ENCODE results near the gene SMG6. TPM values are rescaled to one million over a fixed set of nuclear protein-coding genes. Genes with fewer than 3 reads are reported as not detected.

Gene SMG6
- total and polyA plus RNA-seq, 2 of the 4 experiments (the other 2 are of a cell fraction) = 16.3 to 30.3 TPM

DNA sequence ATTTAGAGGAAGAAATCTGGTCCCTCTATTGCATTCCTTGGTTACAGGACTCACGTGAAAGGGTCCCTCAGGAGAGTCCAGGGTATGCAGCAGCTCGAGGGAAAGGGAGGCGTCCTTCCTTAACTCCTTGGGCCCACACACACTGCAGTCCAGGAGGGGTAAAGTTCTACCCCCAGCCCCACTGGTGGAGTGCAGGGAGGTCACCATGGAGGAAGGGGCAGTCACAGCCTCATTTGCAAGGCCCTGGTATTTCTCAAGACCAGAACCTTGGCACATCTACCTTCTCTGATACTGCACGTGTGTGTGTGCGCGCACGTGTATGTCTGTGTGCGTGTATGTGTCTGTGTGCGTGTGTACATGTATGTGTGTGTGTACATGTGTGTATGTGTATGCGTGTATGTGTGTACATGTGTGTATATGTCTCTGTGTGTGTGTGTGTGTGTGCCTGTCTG, 237.6 kb downstream of the SMG6 start:
- ATAC-seq (ENCODE audit: low read depth) = no peak

More for the DNA sequence above, 237.6 kb downstream of the SMG6 start:
- Histone ChIP-seq H3K18ac (ENCODE audit: low read depth, low read length) (peak overlapping the region; percentile 86), H3K56ac (ENCODE audit: extremely low read depth, insufficient read depth, low read length) (no peak overlapping the region), H2BK120ac (ENCODE audit: low read depth, low read length) (peak overlapping the region; percentile 99), H3K14ac (replicated peaks; ENCODE audit: low read depth, low read length) (peak overlapping the region; percentile 90), H2AFZ (replicated peaks; ENCODE audit: low read length, poor library complexity) (no peak overlapping the region), H2AK5ac (ENCODE audit: low read depth, low read length) (peak overlapping the region; percentile 98), H2BK20ac (ENCODE audit: low read depth, low read length) (peak overlapping the region; percentile 35), H3K9me3 (ENCODE audit: control insufficient read depth, insufficient read depth, low read length) (no peaks in the 10 kb centered on the region), H3K23ac (ENCODE audit: low read depth, low read length) (peak overlapping the region; percentile 93), H3K9me1 (ENCODE audit: insufficient read depth, low read length) (peaks cover 50% of the 10 kb centered on the region), H3K27ac (ENCODE audit: insufficient read depth, low read length) (peak overlapping the region; percentile 92), H3K79me1 (ENCODE audit: low read depth in 1 of 2, low read length in 2 of 2) (peaks cover 35 to 95% of the 10 kb centered on the region in 2 experiments), H4K91ac (ENCODE audit: insufficient read depth, low read depth, low read length) (peak overlapping the region; percentile 97), H2BK5ac (ENCODE audit: low read depth, low read length, poor library complexity, severe bottlenecking) (peak overlapping the region; percentile 98), H2BK15ac (ENCODE audit: low read depth, low read length) (peak overlapping the region; percentile 86; the same call in 2 of the 3 replicates), H2AK9ac (replicated peaks; ENCODE audit: low read depth, low read length, poor library complexity) (peak overlapping the region; percentile 85), H3K4me1 (ENCODE audit: control insufficient read depth, insufficient read depth, low read length) (peaks cover 76% of the 10 kb centered on the region), H4K5ac (ENCODE audit: low read depth, low read length) (peak overlapping the region; percentile 94), H3K36me3 (ENCODE audit: control insufficient read depth, insufficient read depth, low read length) (peaks cover 38% of the 10 kb centered on the region), H3K27me3 (ENCODE audit: control insufficient read depth, insufficient read depth, low read length) (no peaks in the 10 kb centered on the region), H3K4me3 (ENCODE audit: insufficient read depth, low read depth, low read length) (no peak overlapping the region), H3K4ac (ENCODE audit: low read depth, low read length) (peak overlapping the region; percentile 95), H3K4me2 (ENCODE audit: low read depth, low read length) (no peak overlapping the region), H4K8ac (ENCODE audit: low read depth in 2 of 2, low read length in 2 of 2) (peak overlapping the region; percentile 92 to 99), H3K9ac (ENCODE audit: low read depth, low read length) (peak overlapping the region; percentile 33; the same call in 1 of the 2 replicates), H4K20me1 (ENCODE audit: insufficient read depth, low read length) (peaks cover 5% of the 10 kb centered on the region; the same call in 1 of the 2 replicates)
- in situ Hi-C loops (cut with MboI; ENCODE audit: low sequenced_read_pairs) (loop anchor here (5.0 to 10.0 kb wide), 2 partner anchors 109 to 181 kb away; no protein-coding TSS in a partner anchor), intact Hi-C loops (cut with micrococcal nuclease) (loop anchor here (2.0 kb wide), 1 partner anchor 109 kb away; no protein-coding TSS in a partner anchor), dilution Hi-C loops (cut with HindIII; ENCODE audit: low sequenced_read_pairs, unreplicated experiment) (no loop called here)
- 71% methylated on average over 1 of the region's 10 CpGs; no CpG with 5 or more reads in 1 of the 2 experiments for WGBS, 2 experiments (ENCODE audit: extremely low coverage in 2 of 2, insufficient read length in 1 of 2)
- ChIA-PET CTCF (interaction anchor here (1.4 to 2.0 kb wide), 2 partner anchors 11 to 179 kb away, joined by 5 to 6 read pairs; partner anchors contain the start of gene HIC1), POLR2A (ENCODE audit: unreplicated experiment) (no interaction called here)
- BruUV-seq (replicated peaks) = no TSS peak
- DNase-seq = no peak
- TF ChIP-seq CEBPB (IDR thresholded peaks at IDR 0.05; ENCODE audit: low read depth, low read length) (no peak), MAFK (IDR thresholded peaks at IDR 0.05; ENCODE audit: low read depth, low read length) (no peak), FOS (IDR thresholded peaks at IDR 0.05; ENCODE audit: low read depth, low read length) (no peak), SMC3 (IDR thresholded peaks at IDR 0.05; ENCODE audit: low read depth, low read length) (no peak), MXI1 (IDR thresholded peaks at IDR 0.05; ENCODE audit: borderline replicate concordance, low read depth, low read length) (no peak), POLR2A (IDR thresholded peaks at IDR 0.05; ENCODE audit: low read depth, low read length) (no peak; the same call in 1 of the 2 replicates), NFE2L2 (IDR thresholded peaks at IDR 0.05; ENCODE audit: low read depth, low read length) (no peak), RCOR1 (IDR thresholded peaks at IDR 0.05; ENCODE audit: insufficient replicate concordance, low read length) (no peak), MAZ (IDR thresholded peaks at IDR 0.05; ENCODE audit: borderline replicate concordance, low read depth, low read length) (no peak), RAD21 (IDR thresholded peaks at IDR 0.05; ENCODE audit: low read length) (no peak)
- TF ChIP-seq, protein P1, sequence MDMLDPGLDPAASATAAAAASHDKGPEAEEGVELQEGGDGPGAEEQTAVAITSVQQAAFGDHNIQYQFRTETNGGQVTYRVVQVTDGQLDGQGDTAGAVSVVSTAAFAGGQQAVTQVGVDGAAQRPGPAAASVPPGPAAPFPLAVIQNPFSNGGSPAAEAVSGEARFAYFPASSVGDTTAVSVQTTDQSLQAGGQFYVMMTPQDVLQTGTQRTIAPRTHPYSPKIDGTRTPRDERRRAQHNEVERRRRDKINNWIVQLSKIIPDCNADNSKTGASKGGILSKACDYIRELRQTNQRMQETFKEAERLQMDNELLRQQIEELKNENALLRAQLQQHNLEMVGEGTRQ (IDR thresholded peaks at IDR 0.05; ENCODE audit: low read depth, low read length) = no peak
- TF ChIP-seq, protein P2, sequence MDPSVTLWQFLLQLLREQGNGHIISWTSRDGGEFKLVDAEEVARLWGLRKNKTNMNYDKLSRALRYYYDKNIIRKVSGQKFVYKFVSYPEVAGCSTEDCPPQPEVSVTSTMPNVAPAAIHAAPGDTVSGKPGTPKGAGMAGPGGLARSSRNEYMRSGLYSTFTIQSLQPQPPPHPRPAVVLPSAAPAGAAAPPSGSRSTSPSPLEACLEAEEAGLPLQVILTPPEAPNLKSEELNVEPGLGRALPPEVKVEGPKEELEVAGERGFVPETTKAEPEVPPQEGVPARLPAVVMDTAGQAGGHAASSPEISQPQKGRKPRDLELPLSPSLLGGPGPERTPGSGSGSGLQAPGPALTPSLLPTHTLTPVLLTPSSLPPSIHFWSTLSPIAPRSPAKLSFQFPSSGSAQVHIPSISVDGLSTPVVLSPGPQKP (IDR thresholded peaks at IDR 0.05; ENCODE audit: borderline replicate concordance, low read depth, low read length) = no peak
- TF ChIP-seq, protein P3, sequence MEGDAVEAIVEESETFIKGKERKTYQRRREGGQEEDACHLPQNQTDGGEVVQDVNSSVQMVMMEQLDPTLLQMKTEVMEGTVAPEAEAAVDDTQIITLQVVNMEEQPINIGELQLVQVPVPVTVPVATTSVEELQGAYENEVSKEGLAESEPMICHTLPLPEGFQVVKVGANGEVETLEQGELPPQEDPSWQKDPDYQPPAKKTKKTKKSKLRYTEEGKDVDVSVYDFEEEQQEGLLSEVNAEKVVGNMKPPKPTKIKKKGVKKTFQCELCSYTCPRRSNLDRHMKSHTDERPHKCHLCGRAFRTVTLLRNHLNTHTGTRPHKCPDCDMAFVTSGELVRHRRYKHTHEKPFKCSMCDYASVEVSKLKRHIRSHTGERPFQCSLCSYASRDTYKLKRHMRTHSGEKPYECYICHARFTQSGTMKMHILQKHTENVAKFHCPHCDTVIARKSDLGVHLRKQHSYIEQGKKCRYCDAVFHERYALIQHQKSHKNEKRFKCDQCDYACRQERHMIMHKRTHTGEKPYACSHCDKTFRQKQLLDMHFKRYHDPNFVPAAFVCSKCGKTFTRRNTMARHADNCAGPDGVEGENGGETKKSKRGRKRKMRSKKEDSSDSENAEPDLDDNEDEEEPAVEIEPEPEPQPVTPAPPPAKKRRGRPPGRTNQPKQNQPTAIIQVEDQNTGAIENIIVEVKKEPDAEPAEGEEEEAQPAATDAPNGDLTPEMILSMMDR (conservative IDR thresholded peaks at IDR 0.05; ENCODE audit: low read depth, low read length) = no peak
